ENCODE measurements around the gene PTPRN2.

DNA sequence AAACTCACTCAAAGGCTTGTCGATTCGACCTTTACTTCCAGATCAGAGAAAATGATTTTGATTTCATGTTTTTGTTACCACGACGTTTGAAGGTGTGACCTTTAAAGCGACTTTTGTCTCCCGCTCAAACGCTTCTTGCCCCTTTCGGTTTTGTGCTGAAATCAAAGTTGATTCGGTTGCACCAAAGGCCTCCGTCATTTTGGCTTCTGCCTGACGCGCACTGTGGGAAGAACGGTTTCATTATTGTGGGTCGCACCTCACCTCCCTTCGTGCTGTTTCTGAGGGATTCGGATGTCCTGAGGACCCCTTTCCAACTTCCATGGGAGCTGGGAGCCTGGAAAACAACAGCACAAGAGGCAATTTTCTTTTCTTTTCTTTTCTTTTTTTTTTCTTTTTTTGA is 1073.9 kb downstream of the PTPRN2 start:
- TF ChIP-seq KDM5B (IDR thresholded peaks at IDR 0.05; ENCODE audit: insufficient replicate concordance, low read depth, low read length) (no peak), ZNF175 (CRISPR knock-in tag; IDR thresholded peaks at IDR 0.05; ENCODE audit: low read depth) (no peak), ZNF274 (IDR thresholded peaks at IDR 0.05; ENCODE audit: borderline replicate concordance, low read depth, low read length) (no peak), YY1 (IDR thresholded peaks at IDR 0.05; ENCODE audit: borderline replicate concordance in 1 of 3, control insufficient read depth in 1 of 3, extremely low read depth in 1 of 3, insufficient read depth in 3 of 3, insufficient read length in 1 of 3, insufficient replicate concordance in 2 of 3, low read depth in 1 of 3, low read length in 2 of 3) (no peak), TCFL5 (CRISPR knock-in tag; conservative IDR thresholded peaks at IDR 0.05) (no peak)
